ENCODE results near the gene PTGS2.
A peak's percentile ranks its signal among the peaks of the same experiment; 100 is the strongest.
"Not testable (repeated sequence)": the region's sequence is repeated elsewhere in the genome, so short reads cannot be mapped to it uniquely, and the experiment has no call there.

PTGS2 gene

DNA sequence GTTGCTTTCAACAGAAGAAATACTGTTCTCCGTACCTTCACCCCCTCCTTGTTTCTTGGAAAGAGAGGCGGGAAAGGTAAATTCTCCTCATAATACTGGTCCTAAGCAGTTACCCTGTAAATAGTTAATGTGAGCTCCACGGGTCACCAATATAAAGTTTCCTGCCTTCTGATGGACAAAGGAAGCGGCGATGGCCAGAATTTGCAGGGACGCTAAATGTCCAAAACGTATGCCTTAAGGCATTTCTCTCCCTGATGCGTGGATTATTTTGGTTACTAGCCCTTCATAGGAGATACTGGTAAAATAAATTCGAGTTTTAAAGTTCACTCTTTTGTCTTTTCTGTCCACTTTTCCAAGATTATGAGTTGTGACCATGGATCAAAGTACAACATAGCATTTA lies 898 bp upstream of the PTGS2 start:
- H3K27ac Mint-ChIP-seq: no peak overlapping the region
- H3K27me3 Mint-ChIP-seq (ENCODE audit: low read depth): peaks cover 71% of the 10 kb centered on the region
- no peaks in the 10 kb centered on the region for H3K36me3 Mint-ChIP-seq (ENCODE audit: low read depth)
- peaks cover 17% of the 10 kb centered on the region for H3K4me1 Mint-ChIP-seq (ENCODE audit: low read depth)
- H3K9me3 Mint-ChIP-seq: no peaks in the 10 kb centered on the region
- peak overlapping the region; percentile 69 for H3K4me3 Mint-ChIP-seq

DNA sequence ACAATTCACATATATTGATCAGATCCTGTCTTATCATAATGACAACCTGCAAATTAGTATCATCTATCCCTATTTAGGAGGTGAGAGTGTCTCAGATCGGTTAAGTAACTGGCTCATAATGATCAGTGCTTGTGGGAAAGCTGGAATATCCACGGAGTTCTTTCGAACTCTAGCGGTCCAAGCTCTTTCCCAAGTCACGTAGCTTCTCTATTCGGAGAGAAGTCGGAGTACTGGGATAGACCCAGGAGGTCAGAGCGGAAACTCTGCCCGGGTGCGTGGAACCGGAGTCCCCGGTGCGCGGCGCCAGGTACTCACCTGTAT lies 339 bp downstream of the PTGS2 start:
- no peaks in the 10 kb centered on the region for H3K9me3 Mint-ChIP-seq
- peaks cover 73% of the 10 kb centered on the region for H3K27me3 Mint-ChIP-seq (ENCODE audit: low read depth)
- H3K27ac Mint-ChIP-seq: no peak overlapping the region
- peaks cover 17% of the 10 kb centered on the region for H3K4me1 Mint-ChIP-seq (ENCODE audit: low read depth)
- H3K4me3 Mint-ChIP-seq: peak overlapping the region; percentile 69
- H3K36me3 Mint-ChIP-seq (ENCODE audit: low read depth): no peaks in the 10 kb centered on the region

DNA sequence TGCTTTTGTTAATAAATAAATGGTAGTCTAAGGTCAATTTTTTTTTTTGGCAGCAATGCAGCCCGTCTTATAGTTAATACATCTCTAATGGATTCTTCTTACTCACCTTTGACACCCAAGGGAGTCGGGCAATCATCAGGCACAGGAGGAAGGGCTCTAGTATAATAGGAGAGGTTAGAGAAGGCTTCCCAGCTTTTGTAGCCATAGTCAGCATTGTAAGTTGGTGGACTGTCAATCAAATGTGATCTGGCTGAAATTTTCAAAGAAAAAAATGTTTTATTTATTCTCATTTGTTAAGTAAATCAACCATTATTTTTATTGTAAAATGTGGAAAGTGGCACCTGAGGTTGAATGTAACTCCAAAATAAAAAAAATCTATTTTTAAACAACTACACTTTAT lies 2.1 kb downstream of the PTGS2 start:
- H3K4me1 Mint-ChIP-seq (ENCODE audit: low read depth): peaks cover 14% of the 10 kb centered on the region
- no peak overlapping the region for H3K4me3 Mint-ChIP-seq
- H3K9me3 Mint-ChIP-seq: no peaks in the 10 kb centered on the region
- H3K36me3 Mint-ChIP-seq (ENCODE audit: low read depth): no peaks in the 10 kb centered on the region
- peaks cover 59% of the 10 kb centered on the region for H3K27me3 Mint-ChIP-seq (ENCODE audit: low read depth)
- no peak overlapping the region for H3K27ac Mint-ChIP-seq

DNA sequence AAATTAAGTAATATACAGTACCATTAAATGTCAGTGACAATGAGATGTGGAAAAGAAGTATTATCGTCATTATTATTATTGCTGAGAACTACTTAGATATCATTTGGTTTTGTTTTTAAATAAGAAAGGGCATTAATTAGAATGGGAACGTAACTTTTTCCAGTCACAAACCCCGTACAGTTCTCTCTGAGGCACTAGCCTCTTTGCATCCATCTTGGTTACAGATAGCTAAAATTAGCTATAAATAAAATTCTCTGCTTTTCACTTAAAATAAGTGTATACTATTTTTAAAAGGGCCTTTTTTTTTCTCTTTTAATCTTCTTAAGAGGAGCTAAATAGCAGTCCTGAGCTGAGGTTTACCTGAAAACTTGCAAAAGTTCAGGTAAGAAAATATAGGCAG lies 7.6 kb downstream of the PTGS2 start:
- Mint-ChIP-seq H3K9me3 (no peaks in the 10 kb centered on the region), H3K27me3 (ENCODE audit: low read depth) (peaks cover 21% of the 10 kb centered on the region), H3K4me3 (no peak overlapping the region)

GRCh38 chr1:186672131-186672530 lies 8.1 kb downstream of the PTGS2 start:
- H3K4me3 Mint-ChIP-seq: no peak overlapping the region
- H3K9me3 Mint-ChIP-seq: no peaks in the 10 kb centered on the region

More for the DNA sequence above, 7.6 kb downstream of the PTGS2 start:
- H3K4me1 Mint-ChIP-seq (ENCODE audit: low read depth): no peaks in the 10 kb centered on the region
- H3K27ac Mint-ChIP-seq: no peak overlapping the region
- H3K36me3 Mint-ChIP-seq (ENCODE audit: low read depth): no peaks in the 10 kb centered on the region

GRCh38 chr1:186671136-186671825 lies 8.9 kb downstream of the PTGS2 start:
- Mint-ChIP-seq H3K27me3 (ENCODE audit: low read depth) (peaks cover 20% of the 10 kb centered on the region), H3K9me3 (no peaks in the 10 kb centered on the region), H3K27ac (no peak overlapping the region), H3K4me3 (no peak overlapping the region), H3K4me1 (ENCODE audit: low read depth) (no peaks in the 10 kb centered on the region), H3K36me3 (ENCODE audit: low read depth) (no peaks in the 10 kb centered on the region)

More at GRCh38 chr1:186672131-186672530, 8.1 kb downstream of the PTGS2 start:
- peaks cover 21% of the 10 kb centered on the region for H3K27me3 Mint-ChIP-seq (ENCODE audit: low read depth)
- no peaks in the 10 kb centered on the region for H3K36me3 Mint-ChIP-seq (ENCODE audit: low read depth)
- H3K4me1 Mint-ChIP-seq (ENCODE audit: low read depth): no peaks in the 10 kb centered on the region
- H3K27ac Mint-ChIP-seq: no peak overlapping the region

GRCh38 chr1:186670297-186671135 lies 9.7 kb downstream of the PTGS2 start:
- Mint-ChIP-seq H3K4me1 (ENCODE audit: low read depth) (no peaks in the 10 kb centered on the region), H3K27me3 (ENCODE audit: low read depth) (peaks cover 13% of the 10 kb centered on the region), H3K9me3 (no peaks in the 10 kb centered on the region)

GRCh38 chr1:186669784-186670183 lies 10.4 kb downstream of the PTGS2 start:
- peaks cover 13% of the 10 kb centered on the region for H3K27me3 Mint-ChIP-seq (ENCODE audit: low read depth)
- H3K9me3 Mint-ChIP-seq; H3K27ac Mint-ChIP-seq; H3K36me3 Mint-ChIP-seq (ENCODE audit: low read depth); H3K4me1 Mint-ChIP-seq (ENCODE audit: low read depth); H3K4me3 Mint-ChIP-seq: not testable (repeated sequence)

More at GRCh38 chr1:186670297-186671135, 9.7 kb downstream of the PTGS2 start:
- H3K36me3 Mint-ChIP-seq (ENCODE audit: low read depth): no peaks in the 10 kb centered on the region
- no peak overlapping the region for H3K4me3 Mint-ChIP-seq
- no peak overlapping the region for H3K27ac Mint-ChIP-seq

GRCh38 chr1:186664217-186664616 lies 16.0 kb downstream of the PTGS2 start:
- H3K27ac Mint-ChIP-seq; H3K4me3 Mint-ChIP-seq; H3K36me3 Mint-ChIP-seq (ENCODE audit: low read depth); H3K4me1 Mint-ChIP-seq (ENCODE audit: low read depth); H3K9me3 Mint-ChIP-seq; H3K27me3 Mint-ChIP-seq (ENCODE audit: low read depth): not testable (repeated sequence)

GRCh38 chr1:186662752-186663151 lies 17.5 kb downstream of the PTGS2 start:
- Mint-ChIP-seq H3K36me3 (ENCODE audit: low read depth) (no peaks in the 10 kb centered on the region), H3K4me1 (ENCODE audit: low read depth) (no peaks in the 10 kb centered on the region), H3K4me3 (no peak overlapping the region), H3K9me3 (peaks cover 4% of the 10 kb centered on the region), H3K27me3 (ENCODE audit: low read depth) (no peaks in the 10 kb centered on the region), H3K27ac (no peak overlapping the region)

DNA sequence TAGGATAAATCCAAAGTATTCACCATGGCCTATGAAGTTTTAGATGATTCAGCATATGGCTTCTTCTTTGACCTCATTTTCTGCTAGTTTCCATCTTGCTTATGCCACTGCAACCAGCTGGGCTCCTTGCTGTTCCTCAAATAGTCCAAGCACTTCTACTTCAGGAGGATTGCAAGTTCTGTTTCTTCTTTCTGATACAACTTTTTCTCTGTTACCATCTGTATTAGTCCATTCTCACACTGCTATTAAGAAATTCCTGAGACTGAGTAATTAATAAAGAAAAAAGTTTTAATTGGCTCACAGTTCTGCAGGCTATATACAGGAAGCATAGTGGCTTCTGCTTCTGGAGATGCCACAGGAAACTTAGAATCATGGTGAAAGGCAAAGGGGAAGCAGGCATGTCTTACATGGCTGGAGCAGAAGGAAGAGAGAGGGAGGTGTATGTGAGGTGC lies 20.3 kb downstream of the PTGS2 start:
- Mint-ChIP-seq H3K4me1 (ENCODE audit: low read depth) (no peaks in the 10 kb centered on the region), H3K4me3 (no peak overlapping the region), H3K27ac (no peak overlapping the region), H3K36me3 (ENCODE audit: low read depth) (no peaks in the 10 kb centered on the region), H3K9me3 (peaks cover 4% of the 10 kb centered on the region), H3K27me3 (ENCODE audit: low read depth) (no peaks in the 10 kb centered on the region)

- H3K4me1 Mint-ChIP-seq (ENCODE audit: low read depth): no peaks in the 10 kb centered on the region
- no peak overlapping the region for H3K4me3 Mint-ChIP-seq
- H3K27ac Mint-ChIP-seq: no peak overlapping the region
- no peaks in the 10 kb centered on the region for H3K36me3 Mint-ChIP-seq (ENCODE audit: low read depth)
- H3K9me3 Mint-ChIP-seq: peaks cover 4% of the 10 kb centered on the region
- H3K27me3 Mint-ChIP-seq (ENCODE audit: low read depth): no peaks in the 10 kb centered on the region
These were observed 21.2 kb downstream of the PTGS2 start for GRCh38 chr1:186658999-186659398.

- Mint-ChIP-seq H3K9me3 (peaks cover 4% of the 10 kb centered on the region), H3K27ac (no peak overlapping the region), H3K4me1 (ENCODE audit: low read depth) (peaks cover 4% of the 10 kb centered on the region)
These were observed 22.7 kb downstream of the PTGS2 start for GRCh38 chr1:186657481-186657880.

GRCh38 chr1:186655876-186656275 lies 24.3 kb downstream of the PTGS2 start:
- no peaks in the 10 kb centered on the region for H3K36me3 Mint-ChIP-seq (ENCODE audit: low read depth)
- H3K4me1 Mint-ChIP-seq (ENCODE audit: low read depth): peaks cover 4% of the 10 kb centered on the region
- no peak overlapping the region for H3K4me3 Mint-ChIP-seq
- peaks cover 5% of the 10 kb centered on the region for H3K27me3 Mint-ChIP-seq (ENCODE audit: low read depth)
- peaks cover 4% of the 10 kb centered on the region for H3K9me3 Mint-ChIP-seq
- H3K27ac Mint-ChIP-seq: no peak overlapping the region

More at GRCh38 chr1:186657481-186657880, 22.7 kb downstream of the PTGS2 start:
- no peaks in the 10 kb centered on the region for H3K36me3 Mint-ChIP-seq (ENCODE audit: low read depth)
- H3K4me3 Mint-ChIP-seq: no peak overlapping the region
- H3K27me3 Mint-ChIP-seq (ENCODE audit: low read depth): peaks cover 5% of the 10 kb centered on the region

- H3K36me3 Mint-ChIP-seq (ENCODE audit: low read depth): no peaks in the 10 kb centered on the region
- peaks cover 5% of the 10 kb centered on the region for H3K27me3 Mint-ChIP-seq (ENCODE audit: low read depth)
- H3K9me3 Mint-ChIP-seq: peaks cover 4% of the 10 kb centered on the region
- no peak overlapping the region for H3K4me3 Mint-ChIP-seq
- H3K4me1 Mint-ChIP-seq (ENCODE audit: low read depth): peaks cover 4% of the 10 kb centered on the region
- no peak overlapping the region for H3K27ac Mint-ChIP-seq
These were observed 25.5 kb downstream of the PTGS2 start for GRCh38 chr1:186654741-186655140.
